Skeletal muscle satellite cell (primary cell): Measurements from ENCODE around the gene LRRC8D. TPM values are rescaled to one million over a fixed set of nuclear protein-coding genes. Genes with fewer than 3 reads are reported as not detected.
A peak's percentile ranks its signal among the peaks of the same experiment; 100 is the strongest.
"Not testable (repeated sequence)": the region's sequence is repeated elsewhere in the genome, so short reads cannot be mapped to it uniquely, and the experiment has no call there.

Experiments used
- H3K27me3 ChIP-seq: 2 replicates; pipeline ENCODE4 v1.7.0; 2013; ENCODE audit warnings: low read length; ENCODE audit not compliant: control insufficient read depth, insufficient read depth
- H3K36me3 ChIP-seq: 2 replicates; pipeline ENCODE4 v1.7.0; 2013; ENCODE audit warnings: mild to moderate bottlenecking, control low read depth, low read length; ENCODE audit not compliant: insufficient read depth
- H3K4me1 ChIP-seq: 2 replicates; pipeline ENCODE4 v1.7.0; 2013; ENCODE audit warnings: low read length; ENCODE audit not compliant: control insufficient read depth, insufficient read depth
- H3K4me2 ChIP-seq: 2 replicates; pipeline ENCODE4 v1.7.0; 2013; ENCODE audit warnings: mild to moderate bottlenecking, low read length
- H3K4me3 ChIP-seq: 2 replicates; pipeline ENCODE4 v1.7.0; 2013; ENCODE audit warnings: low read length
- H3K9ac ChIP-seq: 2 replicates; pipeline ENCODE4 v1.7.0; 2013; ENCODE audit warnings: mild to moderate bottlenecking, low read depth, low read length, moderate library complexity
- H3K9me3 ChIP-seq: replicated peaks from 2 replicates; pipeline ENCODE4 v1.7.0; 2013; ENCODE audit warnings: mild to moderate bottlenecking, control low read depth, low read length
- total RNA-seq: library from RNA; depleted of rRNA; stranded (reverse); fragments of >200 nt; gene quantifications from 2 replicates; pipeline ENCODE4 v1.2.3, GENCODE V29; 2012; rRNA removed

Gene LRRC8D
- 16.4 and 20.8 TPM in 2 replicates for total RNA-seq

- H3K27me3 ChIP-seq, result peaks cover 39% of the 10 kb centered on the region
- peak within 1 kb of the TSS; percentile 89 for H3K4me3 ChIP-seq
- H3K36me3 ChIP-seq, result no peaks in the 10 kb centered on the region
- H3K4me2 ChIP-seq, result peak within 1 kb of the TSS; percentile 99
- no peaks in the 10 kb centered on the region for H3K9me3 ChIP-seq
- H3K4me1 ChIP-seq, result peaks cover 12% of the 10 kb centered on the region
- peak within 1 kb of the TSS; percentile 74 for H3K9ac ChIP-seq
Observed at GRCh38 chr1:89820422-89821321, at the start of gene LRRC8D. Gene LRRC8D (plus strand): TSS chr1:89821032. CDS start chr1:89933069, 112,037 bp downstream.

GRCh38 chr1:89771991-89772560 lies 48.8 kb upstream of the LRRC8D start:
- H3K4me1 ChIP-seq, result no peaks in the 10 kb centered on the region
- H3K9ac ChIP-seq, result no peak overlapping the region
- peaks cover 18% of the 10 kb centered on the region for H3K27me3 ChIP-seq
- peaks cover 3% of the 10 kb centered on the region for H3K9me3 ChIP-seq
- H3K4me2 ChIP-seq, result no peak overlapping the region
- no peak overlapping the region for H3K4me3 ChIP-seq
- no peaks in the 10 kb centered on the region for H3K36me3 ChIP-seq

GRCh38 chr1:89776104-89776503 lies 44.7 kb upstream of the LRRC8D start:
- H3K4me2 ChIP-seq, H3K4me3 ChIP-seq, H3K9me3 ChIP-seq, H3K4me1 ChIP-seq, H3K36me3 ChIP-seq, H3K9ac ChIP-seq: not testable (repeated sequence)
- peaks cover 14% of the 10 kb centered on the region for H3K27me3 ChIP-seq

GRCh38 chr1:89777271-89777670 lies 43.6 kb upstream of the LRRC8D start:
- H3K4me1 ChIP-seq, H3K9me3 ChIP-seq, H3K4me2 ChIP-seq, H3K9ac ChIP-seq, H3K36me3 ChIP-seq, H3K4me3 ChIP-seq: not testable (repeated sequence)
- peaks cover 12% of the 10 kb centered on the region for H3K27me3 ChIP-seq

GRCh38 chr1:89779151-89779940 lies 41.5 kb upstream of the LRRC8D start:
- H3K4me1 ChIP-seq, result no peaks in the 10 kb centered on the region
- peaks cover 16% of the 10 kb centered on the region for H3K27me3 ChIP-seq
- H3K36me3 ChIP-seq, result no peaks in the 10 kb centered on the region
- H3K9ac ChIP-seq, result no peak overlapping the region
- H3K4me2 ChIP-seq, result no peak overlapping the region
- H3K4me3 ChIP-seq, result no peak overlapping the region
- no peaks in the 10 kb centered on the region for H3K9me3 ChIP-seq

GRCh38 chr1:89780721-89781120 lies 40.1 kb upstream of the LRRC8D start:
- Histone ChIP-seq H3K4me3 (no peak overlapping the region), H3K27me3 (peaks cover 13% of the 10 kb centered on the region), H3K4me1 (no peaks in the 10 kb centered on the region), H3K9ac (no peak overlapping the region), H3K4me2 (no peak overlapping the region), H3K9me3 (no peaks in the 10 kb centered on the region), H3K36me3 (no peaks in the 10 kb centered on the region)

- Histone ChIP-seq H3K27me3 (peaks cover 15% of the 10 kb centered on the region), H3K4me3 (no peak overlapping the region), H3K36me3 (no peaks in the 10 kb centered on the region), H3K9me3 (no peaks in the 10 kb centered on the region), H3K4me1 (no peaks in the 10 kb centered on the region), H3K9ac (no peak overlapping the region), H3K4me2 (no peak overlapping the region)
Observed at GRCh38 chr1:89781494-89782126, 39.2 kb upstream of the LRRC8D start.

GRCh38 chr1:89786628-89787214 lies 34.1 kb upstream of the LRRC8D start:
- H3K27me3 ChIP-seq, result peaks cover 24% of the 10 kb centered on the region
- no peaks in the 10 kb centered on the region for H3K9me3 ChIP-seq
- no peaks in the 10 kb centered on the region for H3K36me3 ChIP-seq
- H3K9ac ChIP-seq, result no peak overlapping the region
- no peaks in the 10 kb centered on the region for H3K4me1 ChIP-seq
- H3K4me3 ChIP-seq, result no peak overlapping the region
- no peak overlapping the region for H3K4me2 ChIP-seq

GRCh38 chr1:89790592-89790991 lies 30.2 kb upstream of the LRRC8D start:
- Histone ChIP-seq H3K36me3 (no peaks in the 10 kb centered on the region), H3K27me3 (peaks cover 12% of the 10 kb centered on the region), H3K9ac (no peak overlapping the region), H3K4me3 (no peak overlapping the region), H3K9me3 (no peaks in the 10 kb centered on the region), H3K4me1 (no peaks in the 10 kb centered on the region), H3K4me2 (no peak overlapping the region)

- no peak overlapping the region for H3K4me3 ChIP-seq
- H3K9ac ChIP-seq, result no peak overlapping the region
- no peaks in the 10 kb centered on the region for H3K9me3 ChIP-seq
- H3K4me2 ChIP-seq, result no peak overlapping the region
- H3K4me1 ChIP-seq, result no peaks in the 10 kb centered on the region
- H3K27me3 ChIP-seq, result peaks cover 12% of the 10 kb centered on the region
- H3K36me3 ChIP-seq, result no peaks in the 10 kb centered on the region
Observed at GRCh38 chr1:89791064-89791726, 29.6 kb upstream of the LRRC8D start.
